Panc1 (cell line): Measurements from ENCODE around the gene SLC44A1.

ENCODE experiments used
- POLR2AphosphoS5 ChIP-seq: IDR thresholded peaks from 2 replicates; pipeline ENCODE4 v1.6.1; 2012; ENCODE audit warnings: mild to moderate bottlenecking, low read depth, low read length, moderate library complexity
- SIN3A ChIP-seq: IDR thresholded peaks from 2 replicates; pipeline ENCODE4 v1.6.1; 2012; ENCODE audit warnings: low read depth, mild to moderate bottlenecking, low read length, moderate library complexity, borderline replicate concordance; ENCODE audit not compliant: insufficient read depth
- TF ChIP-seq, protein P1 (sequence below): fragments of 450-650 bp; IDR thresholded peaks from 2 replicates; pipeline ENCODE4 v1.5.1; 2017; ENCODE audit warnings: mild to moderate bottlenecking

DNA sequence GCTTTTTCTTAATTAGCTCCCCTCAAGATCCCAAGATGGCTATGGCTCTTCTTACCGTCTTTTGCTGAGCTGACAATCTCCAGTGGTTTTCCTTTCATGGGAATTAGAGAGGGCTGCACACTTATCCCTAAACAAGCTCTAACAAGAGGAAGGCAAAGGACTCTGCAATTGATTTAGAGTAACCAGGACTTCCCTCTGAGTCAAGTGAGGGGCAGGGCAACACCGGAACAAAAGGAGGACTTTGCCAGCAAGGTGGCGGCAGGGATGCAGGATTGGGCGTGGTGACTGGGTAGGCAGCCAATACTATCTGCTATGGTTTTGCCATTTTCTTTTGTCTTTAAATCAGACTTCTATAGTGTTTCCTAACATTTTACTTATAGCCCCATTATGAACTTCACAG, 9.8 kb downstream of the SLC44A1 start:
- TF ChIP-seq SIN3A (no peak), POLR2AphosphoS5 (no peak)
- TF ChIP-seq, protein P1, sequence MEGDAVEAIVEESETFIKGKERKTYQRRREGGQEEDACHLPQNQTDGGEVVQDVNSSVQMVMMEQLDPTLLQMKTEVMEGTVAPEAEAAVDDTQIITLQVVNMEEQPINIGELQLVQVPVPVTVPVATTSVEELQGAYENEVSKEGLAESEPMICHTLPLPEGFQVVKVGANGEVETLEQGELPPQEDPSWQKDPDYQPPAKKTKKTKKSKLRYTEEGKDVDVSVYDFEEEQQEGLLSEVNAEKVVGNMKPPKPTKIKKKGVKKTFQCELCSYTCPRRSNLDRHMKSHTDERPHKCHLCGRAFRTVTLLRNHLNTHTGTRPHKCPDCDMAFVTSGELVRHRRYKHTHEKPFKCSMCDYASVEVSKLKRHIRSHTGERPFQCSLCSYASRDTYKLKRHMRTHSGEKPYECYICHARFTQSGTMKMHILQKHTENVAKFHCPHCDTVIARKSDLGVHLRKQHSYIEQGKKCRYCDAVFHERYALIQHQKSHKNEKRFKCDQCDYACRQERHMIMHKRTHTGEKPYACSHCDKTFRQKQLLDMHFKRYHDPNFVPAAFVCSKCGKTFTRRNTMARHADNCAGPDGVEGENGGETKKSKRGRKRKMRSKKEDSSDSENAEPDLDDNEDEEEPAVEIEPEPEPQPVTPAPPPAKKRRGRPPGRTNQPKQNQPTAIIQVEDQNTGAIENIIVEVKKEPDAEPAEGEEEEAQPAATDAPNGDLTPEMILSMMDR: no peak
